ENCODE measurements around the gene RAB40A. TPM values are rescaled to one million over a fixed set of nuclear protein-coding genes. Genes with fewer than 3 reads are reported as not detected.

RAB40A gene
- total and polyA plus RNA-seq, 10 of the 15 experiments (the other 5 are each of a cell fraction or from before 2014, with no cell fraction given): 0.10 to 0.42 (median 0.26) TPM

- 0% methylated on average over 2 of the region's 2 CpGs for WGBS (ENCODE audit: insufficient coverage, insufficient replicate concordance, low lambda C conversion rate, missing lambda C conversion rate)
- no TSS peak for BruUV-seq (replicated peaks)
- intact Hi-C loops (cut with micrococcal nuclease; ENCODE audit: unreplicated experiment) (no loop called here), in situ Hi-C loops (cut with MboI) (no loop called here)
- ATAC-seq (no peak), FAIRE-seq (no peak), DNase-seq (ENCODE audit: low read depth, low spot score) (no peak)
- no peak overlapping the region for H2AFZ ChIP-seq (ENCODE audit: control insufficient read depth, low read depth, low read length)
- no peak overlapping the region for H3K27ac ChIP-seq (ENCODE audit: control insufficient read depth, insufficient read depth)
- no peak for TF ChIP-seq SP1 (IDR thresholded peaks at IDR 0.05; ENCODE audit: low read depth, low read length)
- TF ChIP-seq SRF (IDR thresholded peaks at IDR 0.05; ENCODE audit: low read depth in 2 of 2, low read length in 2 of 2): no peak
- no peak for TF ChIP-seq BCL3 (IDR thresholded peaks at IDR 0.05; ENCODE audit: borderline replicate concordance, insufficient read depth, low read depth, low read length, poor library complexity, severe bottlenecking)
- TF ChIP-seq USF2 (IDR thresholded peaks at IDR 0.05; ENCODE audit: borderline replicate concordance, low read depth, low read length): no peak
- TF ChIP-seq SUZ12 (IDR thresholded peaks at IDR 0.05; ENCODE audit: unreplicated experiment): no peak
- no peak for TF ChIP-seq REST (IDR thresholded peaks at IDR 0.05; ENCODE audit: low read depth, low read length)
- no peak for TF ChIP-seq RELA (IDR thresholded peaks at IDR 0.05; ENCODE audit: borderline replicate concordance, partially characterized antibody)
- TF ChIP-seq IRF4 (IDR thresholded peaks at IDR 0.05; ENCODE audit: low read depth, low read length): no peak
- no peak for TF ChIP-seq ZBTB40 (IDR thresholded peaks at IDR 0.05; ENCODE audit: borderline replicate concordance)
- no peak for TF ChIP-seq JUND (IDR thresholded peaks at IDR 0.05; ENCODE audit: low read depth, low read length)
- no peak for TF ChIP-seq NR2C1 (IDR thresholded peaks at IDR 0.05)
- no peak for TF ChIP-seq ZNF384 (IDR thresholded peaks at IDR 0.05; ENCODE audit: borderline replicate concordance, low read depth, low read length)
- TF ChIP-seq SMARCA5 (IDR thresholded peaks at IDR 0.05): no peak
- TF ChIP-seq BCL11A (IDR thresholded peaks at IDR 0.05; ENCODE audit: low read depth, low read length): no peak
- no peak for TF ChIP-seq YY1 (IDR thresholded peaks at IDR 0.05; ENCODE audit: low read depth, low read length)
- no peak for TF ChIP-seq MYC (IDR thresholded peaks at IDR 0.05; ENCODE audit: insufficient read depth, insufficient read length, insufficient replicate concordance, low read length, severe bottlenecking)
- H3K79me2 ChIP-seq (ENCODE audit: control insufficient read depth, insufficient read depth, low read length): no peaks in the 10 kb centered on the region
- SMC1A ChIA-PET (ENCODE audit: uncharacterized antibody, unreplicated experiment): no interaction called here
- H3K4me1 ChIP-seq (ENCODE audit: control insufficient read depth, insufficient read depth, low read length): no peaks in the 10 kb centered on the region
- CTCF ChIA-PET: no interaction called here
- no peak overlapping the region for H3K9ac ChIP-seq (ENCODE audit: control insufficient read depth, insufficient read depth, low read length)
- H3K4me2 ChIP-seq (ENCODE audit: control insufficient read depth, insufficient read depth): no peak overlapping the region
- H3K36me3 ChIP-seq (ENCODE audit: control insufficient read depth in 2 of 2, insufficient read depth in 2 of 2, low read length in 1 of 2): no peaks in the 10 kb centered on the region
- POLR2A ChIA-PET: no interaction called here
- RAD21 ChIA-PET (ENCODE audit: unreplicated experiment): no interaction called here
- H3K27me3 ChIP-seq (replicated peaks in 1 of 2; ENCODE audit: control insufficient read depth in 2 of 2, insufficient read depth in 2 of 2, low read length in 1 of 2): no peaks in the 10 kb centered on the region
- H4K20me1 ChIP-seq (ENCODE audit: control insufficient read depth, insufficient read depth): no peaks in the 10 kb centered on the region
- no peak overlapping the region for H3K4me3 ChIP-seq
- H3K9me3 ChIP-seq (replicated peaks; ENCODE audit: control insufficient read depth, insufficient read depth, low read length): no peaks in the 10 kb centered on the region
Observed at GRCh38 chrX:103517246-103517645, 2.0 kb downstream of the RAB40A start.

All from GM12878 (cell line).